Loucy (cell line): ENCODE results near the gene ABT1.
A peak's percentile ranks its signal among the peaks of the same experiment; 100 is the strongest.

Experiments used
- H2AFZ ChIP-seq: fragments of 200-600 bp; sonication (generic); 2 replicates; pipeline ENCODE4 v1.6.0; 2016; ENCODE audit warnings: antibody characterized with exemption, mild to moderate bottlenecking, low read length, moderate library complexity
- H3F3A ChIP-seq: fragments of 200-600 bp; 2 replicates; pipeline ENCODE4 v1.6.0; 2016; ENCODE audit warnings: antibody characterized with exemption, low read depth, mild to moderate bottlenecking
- H3K27me3 ChIP-seq: fragments of 200-600 bp; sonication (generic); 2 replicates; pipeline ENCODE4 v1.6.1; 2014; ENCODE audit warnings: low read length, mild to moderate bottlenecking; ENCODE audit not compliant: insufficient read depth, poor library complexity, severe bottlenecking
- H3K36me3 ChIP-seq: fragments of 200-600 bp; sonication (generic); 2 replicates; pipeline ENCODE4 v1.6.1; 2016; ENCODE audit warnings: low read length; ENCODE audit not compliant: insufficient read depth
- H3K4me1 ChIP-seq: fragments of 200-600 bp; sonication (generic); 2 replicates; pipeline ENCODE4 v1.5.1; 2014; ENCODE audit warnings: low read length, mild to moderate bottlenecking; ENCODE audit not compliant: insufficient read depth, poor library complexity, severe bottlenecking
- H3K4me2 ChIP-seq: fragments of 200-600 bp; sonication (generic); 2 replicates; pipeline ENCODE4 v1.6.0; 2014; ENCODE audit warnings: antibody characterized with exemption, low read length, low read depth, mild to moderate bottlenecking; ENCODE audit not compliant: poor library complexity, severe bottlenecking
- H3K4me3 ChIP-seq: fragments of 200-600 bp; sonication (generic); 2 replicates; pipeline ENCODE4 v1.5.1; 2014; ENCODE audit warnings: low read length, mild to moderate bottlenecking, mixed read lengths; ENCODE audit not compliant: poor library complexity, severe bottlenecking
- H3K79me2 ChIP-seq: fragments of 200-600 bp; sonication (generic); 2 replicates; pipeline ENCODE4 v1.6.1; 2014; ENCODE audit warnings: low read length; ENCODE audit not compliant: insufficient read depth
- H3K9ac ChIP-seq: fragments of 200-600 bp; sonication (generic); 2 replicates; pipeline ENCODE4 v1.6.0; 2014; ENCODE audit warnings: mild to moderate bottlenecking, low read depth, low read length, moderate library complexity; ENCODE audit not compliant: poor library complexity, severe bottlenecking
- H3K9me2 ChIP-seq: fragments of 200-600 bp; sonication (generic); replicated peaks from 2 replicates; pipeline ENCODE4 v1.6.1; 2016; ENCODE audit warnings: low read depth, low read length, mixed read lengths
- H3K9me3 ChIP-seq: fragments of 200-600 bp; sonication (generic); 2 replicates; pipeline ENCODE4 v1.6.1; 2014; ENCODE audit warnings: mild to moderate bottlenecking, antibody characterized with exemption, low read length, low read depth; ENCODE audit not compliant: insufficient read depth
- H4K20me1 ChIP-seq: fragments of 200-600 bp; sonication (generic); 2 replicates; pipeline ENCODE4 v1.6.0; 2014; ENCODE audit warnings: antibody characterized with exemption, low read length, mild to moderate bottlenecking; ENCODE audit not compliant: insufficient read depth, poor library complexity, severe bottlenecking
- EZH2phosphoT487 ChIP-seq: fragments of 200-600 bp; IDR thresholded peaks from 2 replicates; pipeline ENCODE4 v1.6.1; 2018; ENCODE audit warnings: antibody characterized with exemption, mild to moderate bottlenecking, moderate library complexity, borderline replicate concordance
- TF ChIP-seq, protein P1 (sequence below): fragments of 200-600 bp; sonication (generic); conservative IDR thresholded peaks from 2 replicates; pipeline ENCODE4 v1.5.1; 2014; ENCODE audit warnings: mild to moderate bottlenecking, antibody characterized with exemption, low read length

The ABT1 gene

DNA sequence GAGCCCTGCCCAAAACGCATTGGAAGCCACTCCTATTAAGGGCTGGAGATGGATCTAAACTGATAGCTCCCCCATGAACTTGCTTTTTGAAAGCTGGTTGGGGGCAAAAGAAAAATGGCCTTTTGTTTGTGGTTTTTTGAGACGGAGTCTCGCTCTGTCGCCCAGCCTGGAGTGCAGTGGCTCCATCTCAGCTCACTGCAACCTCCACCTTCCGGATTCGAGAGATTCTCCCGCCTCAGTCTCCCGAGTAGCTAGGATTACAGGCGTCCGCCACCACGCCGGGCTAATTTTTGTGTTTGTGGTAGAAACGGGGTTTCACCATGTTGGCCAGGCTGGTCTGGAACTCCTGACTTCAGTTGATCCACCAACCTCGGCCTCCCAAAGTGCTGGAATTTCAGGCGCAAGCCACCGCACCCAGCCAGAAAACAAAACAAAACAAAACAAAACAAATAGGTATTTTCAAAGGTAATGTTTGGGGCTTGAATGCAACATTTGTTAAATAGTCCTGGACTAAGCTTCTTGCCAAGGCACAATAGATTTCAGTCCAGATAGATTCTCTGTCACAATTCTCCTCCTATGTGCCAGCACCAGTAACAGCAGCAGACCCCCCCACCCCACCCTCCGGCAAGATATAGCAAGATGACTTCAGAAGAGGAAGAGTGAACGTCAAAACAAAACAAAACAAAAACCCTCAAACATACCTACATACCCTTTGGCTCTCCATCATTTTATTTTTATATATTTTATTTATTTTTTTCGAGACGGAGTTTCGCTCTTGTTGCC, 26.5 kb upstream of the ABT1 start:
- TF ChIP-seq, protein P1, sequence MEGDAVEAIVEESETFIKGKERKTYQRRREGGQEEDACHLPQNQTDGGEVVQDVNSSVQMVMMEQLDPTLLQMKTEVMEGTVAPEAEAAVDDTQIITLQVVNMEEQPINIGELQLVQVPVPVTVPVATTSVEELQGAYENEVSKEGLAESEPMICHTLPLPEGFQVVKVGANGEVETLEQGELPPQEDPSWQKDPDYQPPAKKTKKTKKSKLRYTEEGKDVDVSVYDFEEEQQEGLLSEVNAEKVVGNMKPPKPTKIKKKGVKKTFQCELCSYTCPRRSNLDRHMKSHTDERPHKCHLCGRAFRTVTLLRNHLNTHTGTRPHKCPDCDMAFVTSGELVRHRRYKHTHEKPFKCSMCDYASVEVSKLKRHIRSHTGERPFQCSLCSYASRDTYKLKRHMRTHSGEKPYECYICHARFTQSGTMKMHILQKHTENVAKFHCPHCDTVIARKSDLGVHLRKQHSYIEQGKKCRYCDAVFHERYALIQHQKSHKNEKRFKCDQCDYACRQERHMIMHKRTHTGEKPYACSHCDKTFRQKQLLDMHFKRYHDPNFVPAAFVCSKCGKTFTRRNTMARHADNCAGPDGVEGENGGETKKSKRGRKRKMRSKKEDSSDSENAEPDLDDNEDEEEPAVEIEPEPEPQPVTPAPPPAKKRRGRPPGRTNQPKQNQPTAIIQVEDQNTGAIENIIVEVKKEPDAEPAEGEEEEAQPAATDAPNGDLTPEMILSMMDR, result no peak
- TF ChIP-seq EZH2phosphoT487, result no peak
- no peaks in the 10 kb centered on the region for H3K9me3 ChIP-seq

GRCh38 chr6:26571592-26572296, 25.0 kb upstream of the ABT1 start:
- Histone ChIP-seq H3K27me3 (no peaks in the 10 kb centered on the region), H2AFZ (peak overlapping the region; percentile 59), H3F3A (no peaks in the 10 kb centered on the region; the same call in 1 of the 2 replicates), H3K36me3 (no peaks in the 10 kb centered on the region), H4K20me1 (no peaks in the 10 kb centered on the region), H3K79me2 (no peaks in the 10 kb centered on the region), H3K4me1 (no peaks in the 10 kb centered on the region), H3K9ac (peak overlapping the region; percentile 59), H3K9me2 (no peaks in the 10 kb centered on the region), H3K4me2 (peak overlapping the region; percentile 54), H3K4me3 (peak overlapping the region; percentile 68), H3K9me3 (no peaks in the 10 kb centered on the region)
- TF ChIP-seq, protein P1, result no peak
- no peak for TF ChIP-seq EZH2phosphoT487

More for the DNA sequence above, 26.5 kb upstream of the ABT1 start:
- no peak overlapping the region for H3K4me2 ChIP-seq
- no peak overlapping the region for H3K9ac ChIP-seq
- no peaks in the 10 kb centered on the region for H3K27me3 ChIP-seq
- H4K20me1 ChIP-seq, result no peaks in the 10 kb centered on the region
- no peaks in the 10 kb centered on the region for H3K36me3 ChIP-seq
- no peaks in the 10 kb centered on the region for H3K9me2 ChIP-seq
- H3K4me3 ChIP-seq, result no peak overlapping the region
- no peaks in the 10 kb centered on the region for H3K4me1 ChIP-seq
- H2AFZ ChIP-seq, result no peak overlapping the region
- H3K79me2 ChIP-seq, result no peaks in the 10 kb centered on the region
- no peaks in the 10 kb centered on the region; the same call in 1 of the 2 replicates for H3F3A ChIP-seq

- no peaks in the 10 kb centered on the region for H3F3A ChIP-seq
- H3K9ac ChIP-seq, result no peak overlapping the region
- no peak overlapping the region for H2AFZ ChIP-seq
- no peaks in the 10 kb centered on the region for H3K9me2 ChIP-seq
- H3K36me3 ChIP-seq, result no peaks in the 10 kb centered on the region
- no peak overlapping the region for H3K4me2 ChIP-seq
- no peaks in the 10 kb centered on the region for H3K27me3 ChIP-seq
- no peak overlapping the region for H3K4me3 ChIP-seq
- TF ChIP-seq, protein P1, result no peak
- no peak for TF ChIP-seq EZH2phosphoT487
- H3K9me3 ChIP-seq, result no peaks in the 10 kb centered on the region; the same call in 1 of the 2 replicates
- H4K20me1 ChIP-seq, result no peaks in the 10 kb centered on the region
- H3K79me2 ChIP-seq, result no peaks in the 10 kb centered on the region
- no peaks in the 10 kb centered on the region for H3K4me1 ChIP-seq
Observed at GRCh38 chr6:26575494-26575939, 21.2 kb upstream of the ABT1 start.
